Liver (tissue), 9 donors: ENCODE data around the gene TMEM51. TPM values are rescaled to one million over a fixed set of nuclear protein-coding genes. Genes with fewer than 3 reads are reported as not detected.

Source experiments
- DNase-seq: peaks from one replicate; pipeline ENCODE4 v3.0.0-alpha.2; 2017; ENCODE audit warnings: low spot score
- H3K27ac ChIP-seq, 2 donors: one replicate each; pipeline ENCODE4 v1.7.0; 2013; ENCODE audit warnings: inconsistent platforms in 2 of 2, low read length in 2 of 2, control low read depth in 1 of 2, low read depth in 1 of 2, mild to moderate bottlenecking in 1 of 2
- H3K27me3 ChIP-seq, 4 donors: one replicate each; pipeline versions ENCODE4 v1.6.1 to v1.7.0; 2013; ENCODE audit warnings: low read length in 3 of 4, inconsistent platforms in 1 of 4, mild to moderate bottlenecking in 1 of 4, moderate library complexity in 1 of 4; ENCODE audit not compliant: control insufficient read depth in 4 of 4, insufficient read depth in 4 of 4
- H3K36me3 ChIP-seq, 4 donors: one replicate each; pipeline versions ENCODE4 v1.6.1 to v1.7.0; 2013; ENCODE audit warnings: low read length in 3 of 4, mild to moderate bottlenecking in 3 of 4, low read depth in 1 of 4, moderate library complexity in 1 of 4; ENCODE audit not compliant: control insufficient read depth in 4 of 4, insufficient read depth in 3 of 4
- H3K4me1 ChIP-seq, 4 donors: one replicate each; pipeline versions ENCODE4 v1.6.1 to v1.7.0; 2013; ENCODE audit warnings: low read length in 3 of 4, mild to moderate bottlenecking in 3 of 4, moderate library complexity in 1 of 4; ENCODE audit not compliant: control insufficient read depth in 4 of 4, insufficient read depth in 4 of 4
- H3K4me3 ChIP-seq, 3 donors: one replicate each; pipeline versions ENCODE4 v1.6.1 to v1.7.0; 2013; ENCODE audit warnings: low read length in 3 of 3, control low read depth in 1 of 3, low read depth in 1 of 3, mild to moderate bottlenecking in 1 of 3
- H3K9ac ChIP-seq, 2 donors: one replicate each; pipeline ENCODE4 v1.7.0; 2013; ENCODE audit warnings: low read length in 2 of 2, mild to moderate bottlenecking in 2 of 2, moderate library complexity in 2 of 2, control low read depth in 1 of 2, low read depth in 1 of 2
- H3K9me3 ChIP-seq, 4 donors: one replicate each; pipeline versions ENCODE4 v1.6.1 to v1.7.0; 2013; ENCODE audit warnings: low read length in 3 of 4; ENCODE audit not compliant: control insufficient read depth in 4 of 4
- ATF3 ChIP-seq: IDR thresholded peaks from 2 replicates; pipeline ENCODE4 v1.6.1; 2016; ENCODE audit warnings: antibody characterized with exemption
- CTCF ChIP-seq: fragments of 150-350 bp; IDR thresholded peaks from 2 replicates; pipeline ENCODE4 v1.5.1; 2017; ENCODE audit warnings: improper control_type of control experiment, low read depth, low read length; ENCODE audit not compliant: missing input control
- EGR1 ChIP-seq, 2 donors: IDR thresholded peaks; 2 replicates each; pipeline ENCODE4 v1.6.1; 2016 to 2018; ENCODE audit warnings: antibody characterized with exemption in 2 of 2, low read depth in 2 of 2
- FOXA2 ChIP-seq: IDR thresholded peaks from 2 replicates; pipeline ENCODE4 v1.6.1; 2016; ENCODE audit warnings: antibody characterized with exemption
- GABPA ChIP-seq, 2 donors: IDR thresholded peaks in 1 of 2; conservative IDR thresholded peaks in 1 of 2; 2 replicates each; pipeline ENCODE4 v1.6.1; 2016; ENCODE audit warnings: antibody characterized with exemption in 2 of 2, mild to moderate bottlenecking in 1 of 2, moderate library complexity in 1 of 2
- HNF4A ChIP-seq, 2 donors: conservative IDR thresholded peaks; 2 replicates each; pipeline ENCODE4 v1.6.1; 2016; ENCODE audit warnings: antibody characterized with exemption in 2 of 2, mild to moderate bottlenecking in 2 of 2
- JUND ChIP-seq, 2 donors: IDR thresholded peaks; 2 replicates each; pipeline ENCODE4 v1.6.1; 2016; ENCODE audit warnings: antibody characterized with exemption in 2 of 2
- MAX ChIP-seq: IDR thresholded peaks from 2 replicates; pipeline ENCODE4 v1.6.1; 2016; ENCODE audit warnings: antibody characterized with exemption
- NR2F2 ChIP-seq: IDR thresholded peaks from 2 replicates; pipeline ENCODE4 v1.6.1; 2016; ENCODE audit warnings: antibody characterized with exemption
- RAD21 ChIP-seq, 2 donors: IDR thresholded peaks; 2 replicates each; pipeline ENCODE4 v1.6.1; 2016; ENCODE audit warnings: antibody characterized with exemption in 2 of 2, mild to moderate bottlenecking in 2 of 2
- SP1 ChIP-seq: IDR thresholded peaks from 2 replicates; pipeline ENCODE4 v1.6.1; 2018; ENCODE audit warnings: antibody characterized with exemption, mild to moderate bottlenecking
- TAF1 ChIP-seq: conservative IDR thresholded peaks from 2 replicates; pipeline ENCODE4 v1.6.1; 2016; ENCODE audit warnings: antibody characterized with exemption, mild to moderate bottlenecking
- YY1 ChIP-seq: IDR thresholded peaks from 2 replicates; pipeline ENCODE4 v1.6.1; 2016; ENCODE audit warnings: antibody characterized with exemption, mild to moderate bottlenecking
- ZBTB33 ChIP-seq: IDR thresholded peaks from 2 replicates; pipeline ENCODE4 v1.6.1; 2016; ENCODE audit warnings: antibody characterized with exemption
- WGBS: extraction: QIAGEN DNeasy Blood & Tissue Kit; methylation state at CpG from one replicate; pipeline ENCODE4 v1.1.7; 2013; 5-methylcytosine and 5-hydroxymethylcytosine counted together
- polyA plus RNA-seq, 2 donors: library from polyadenylated mRNA; stranded (reverse) in 1 of 2; unstranded in 1 of 2; fragments of 200-250 nt in 1 of 2; fragments of >200 nt in 1 of 2; fragmentation: Nextera tagmentation in 1 of 2; extraction: Ambion mirVana in 1 of 2; gene quantifications; one replicate each; pipeline versions ENCODE4 v1.2.1 to v1.2.3, GENCODE V29; 2013 to 2015
- total RNA-seq, 2 donors: library from RNA; depleted of rRNA; stranded (reverse); fragments of >200 nt; gene quantifications; one replicate each; pipeline ENCODE4 v1.2.3, GENCODE V29; 2014
- donor health status: healthy.
- donor health status: healthy.
- donor health status: healthy.
- donor health status: healthy.
- donor health status: healthy.

The TMEM51 gene
- total and polyA plus RNA-seq, 4 donors = 1.3 to 2.7 (median 1.9) TPM

- H3K27me3 ChIP-seq = peaks cover 0 to 8% (median 3%) of the 10 kb centered on the region in 4 donors
- peak overlapping the region; percentile 28 to 50 (median 36) for H3K4me3 ChIP-seq
- no peaks in the 10 kb centered on the region for H3K9me3 ChIP-seq
- H3K4me1 ChIP-seq = peaks cover 6 to 34% (median 21%) of the 10 kb centered on the region in 4 donors
- H3K27ac ChIP-seq = peak overlapping the region; percentile 76 to 85
- H3K9ac ChIP-seq = peak overlapping the region; percentile 20 to 37
- peak; percentile 63 for DNase-seq
- WGBS = 1% methylated on average over 74 of the region's 74 CpGs
- no peaks in the 10 kb centered on the region for H3K36me3 ChIP-seq
- TF ChIP-seq RAD21 (IDR thresholded peaks at IDR 0.05) = peak in 1 of 2 donors; percentile 43
- TF ChIP-seq ATF3 = no peak
- TF ChIP-seq ZBTB33 = no peak
- no peak for TF ChIP-seq HNF4A (conservative IDR thresholded peaks at IDR 0.05)
- TF ChIP-seq TAF1 = no peak
- no peak for TF ChIP-seq MAX
- TF ChIP-seq CTCF = peak; percentile 47
- TF ChIP-seq JUND (IDR thresholded peaks at IDR 0.05) = no peak
- no peak for TF ChIP-seq GABPA (IDR thresholded peaks at IDR 0.05 in 1 of 2, conservative IDR thresholded peaks at IDR 0.05 in 1 of 2)
Observed at GRCh38 chr1:15153842-15154479, 414 bp downstream of the TMEM51 start.

GRCh38 chr1:15154480-15155036 is 1.0 kb downstream of the TMEM51 start:
- peaks cover 0 to 8% (median 3%) of the 10 kb centered on the region in 4 donors for H3K27me3 ChIP-seq
- no peaks in the 10 kb centered on the region for H3K9me3 ChIP-seq
- peak overlapping the region; percentile 20 to 37 for H3K9ac ChIP-seq
- peak; percentile 46 for DNase-seq
- no peaks in the 10 kb centered on the region for H3K36me3 ChIP-seq
- H3K4me1 ChIP-seq = peaks cover 6 to 34% (median 21%) of the 10 kb centered on the region in 4 donors
- peak overlapping the region; percentile 76 to 85 for H3K27ac ChIP-seq
- WGBS = 8% methylated on average over 37 of the region's 37 CpGs
- TF ChIP-seq TAF1 (no peak), EGR1 (IDR thresholded peaks at IDR 0.05; ENCODE audit: low read depth in 2 of 2) (no peak), SP1 (no peak)
- H3K4me3 ChIP-seq = peak overlapping the region; percentile 28 to 50 (median 28)

- Histone ChIP-seq H3K27ac (peak overlapping the region in 1 of 2 donors; percentile 56), H3K4me3 (no peak overlapping the region), H3K9me3 (no peaks in the 10 kb centered on the region), H3K36me3 (no peaks in the 10 kb centered on the region), H3K9ac (no peak overlapping the region), H3K4me1 (peaks cover 6 to 34% (median 21%) of the 10 kb centered on the region in 4 donors), H3K27me3 (peaks cover 0 to 8% (median 3%) of the 10 kb centered on the region in 4 donors)
- no peak for DNase-seq
- WGBS = 91% methylated on average over 5 of the region's 5 CpGs
- TF ChIP-seq ZBTB33 (no peak), NR2F2 (no peak), YY1 (no peak), CTCF (no peak), GABPA (IDR thresholded peaks at IDR 0.05 in 1 of 2, conservative IDR thresholded peaks at IDR 0.05 in 1 of 2) (no peak), RAD21 (IDR thresholded peaks at IDR 0.05) (no peak), FOXA2 (no peak)
Observed at GRCh38 chr1:15155191-15155590, 1.6 kb downstream of the TMEM51 start.
